Neural progenitor cell (in vitro differentiated cells): Measurements from ENCODE around the gene TAF7L. TPM values are rescaled to one million over a fixed set of nuclear protein-coding genes. Genes with fewer than 3 reads are reported as not detected.

Experiments
- DNase-seq: peaks from one replicate; pipeline ENCODE4 v3.0.0-alpha.2; 2016; ENCODE audit warnings: low spot score
- H2AFZ ChIP-seq: fragments of 200-600 bp; sonication (generic); replicated peaks from 2 replicates; pipeline ENCODE4 v1.6.1; 2016; ENCODE audit warnings: antibody characterized with exemption
- H3F3A ChIP-seq: fragments of 200-600 bp; sonication (generic); 2 replicates; pipeline ENCODE4 v1.6.1; 2016; ENCODE audit warnings: antibody characterized with exemption, low read depth
- H3K27ac ChIP-seq: fragments of 200-600 bp; sonication (generic); 2 replicates; pipeline ENCODE4 v1.5.1; 2016; ENCODE audit warnings: mild to moderate bottlenecking
- H3K27me3 ChIP-seq: fragments of 200-600 bp; sonication (generic); 2 replicates; pipeline ENCODE4 v1.6.1; 2016; ENCODE audit warnings: mild to moderate bottlenecking, moderate library complexity
- H3K36me3 ChIP-seq: fragments of 200-600 bp; sonication (generic); 2 replicates; pipeline ENCODE4 v1.5.1; 2016
- H3K4me1 ChIP-seq: fragments of 200-600 bp; sonication (generic); 2 replicates; pipeline ENCODE4 v1.6.1; 2016; ENCODE audit warnings: mixed run types
- H3K4me2 ChIP-seq: fragments of 200-600 bp; sonication (generic); 2 replicates; pipeline ENCODE4 v1.6.1; 2016
- H3K4me3 ChIP-seq: fragments of 200-600 bp; sonication (generic); 2 replicates; pipeline ENCODE4 v1.5.1; 2016
- H3K79me2 ChIP-seq: fragments of 200-600 bp; sonication (generic); 2 replicates; pipeline ENCODE4 v1.6.1; 2016; ENCODE audit warnings: low read depth
- H3K9ac ChIP-seq: fragments of 200-600 bp; sonication (generic); 2 replicates; pipeline ENCODE4 v1.6.1; 2016
- H3K9me3 ChIP-seq: fragments of 200-600 bp; sonication (generic); 2 replicates; pipeline ENCODE4 v1.5.1; 2016; ENCODE audit warnings: low read depth
- H4K20me1 ChIP-seq: fragments of 200-600 bp; sonication (generic); 2 replicates; pipeline ENCODE4 v1.6.1; 2016; ENCODE audit warnings: low read depth
- H3K27ac Mint-ChIP-seq: 3 replicates; pipeline ENCODE4 v1.8.0; 2021; ENCODE audit warnings: mixed read lengths
- H3K27me3 Mint-ChIP-seq: 2 replicates; pipeline ENCODE4 v1.8.0; 2022; ENCODE audit warnings: low read depth, mild to moderate bottlenecking, inconsistent platforms, moderate library complexity, mixed read lengths; ENCODE audit not compliant: insufficient read depth
- H3K36me3 Mint-ChIP-seq: 3 replicates; pipeline ENCODE4 v1.8.0; 2021; ENCODE audit warnings: mixed read lengths
- H3K4me1 Mint-ChIP-seq: 3 replicates; pipeline ENCODE4 v1.8.0; 2021; ENCODE audit warnings: mixed read lengths
- H3K4me3 Mint-ChIP-seq: 3 replicates; pipeline ENCODE4 v1.8.0; 2021; ENCODE audit warnings: mild to moderate bottlenecking, moderate library complexity, mixed read lengths
- H3K9me3 Mint-ChIP-seq: 3 replicates; pipeline ENCODE4 v1.8.0; 2020; ENCODE audit warnings: mixed read lengths
- CTCF ChIP-seq: fragments of 200-600 bp; sonication (generic); IDR thresholded peaks from 2 replicates; pipeline ENCODE4 v1.5.1; 2017; ENCODE audit warnings: antibody characterized with exemption, mild to moderate bottlenecking
- EZH2 ChIP-seq: fragments of 200-600 bp; sonication (generic); IDR thresholded peaks from 2 replicates; pipeline ENCODE4 v1.6.1; 2017; ENCODE audit warnings: antibody characterized with exemption, mild to moderate bottlenecking, moderate library complexity
- EZH2phosphoT487 ChIP-seq: fragments of 200-600 bp; sonication (generic); IDR thresholded peaks from 2 replicates; pipeline ENCODE4 v1.6.1; 2017; ENCODE audit warnings: antibody characterized with exemption
- total RNA-seq: library from RNA; depleted of rRNA; stranded (reverse); fragments of >200 nt; gene quantifications from 2 replicates; pipeline ENCODE4 v1.2.3, GENCODE V29; 2015; ENCODE audit warnings: low replicate concordance

Gene TAF7L
- total RNA-seq, 1 donor from 2014 or later = not detected

GRCh38 chrX:101274198-101274597 is 16.9 kb downstream of the TAF7L start:
- H3K4me3 Mint-ChIP-seq = no peak overlapping the region
- Histone ChIP-seq H3K4me3 (no peak overlapping the region), H3K27ac (no peak overlapping the region), H2AFZ (no peak overlapping the region), H3K9me3 (peaks cover 7% of the 10 kb centered on the region), H3K79me2 (no peaks in the 10 kb centered on the region), H3F3A (no peaks in the 10 kb centered on the region), H3K27me3 (no peaks in the 10 kb centered on the region), H3K4me1 (no peaks in the 10 kb centered on the region), H3K9ac (no peak overlapping the region), H3K4me2 (no peak overlapping the region), H3K36me3 (no peaks in the 10 kb centered on the region), H4K20me1 (no peaks in the 10 kb centered on the region)
- H3K36me3 Mint-ChIP-seq = no peaks in the 10 kb centered on the region
- H3K9me3 Mint-ChIP-seq = no peaks in the 10 kb centered on the region
- H3K27ac Mint-ChIP-seq = no peak overlapping the region
- H3K4me1 Mint-ChIP-seq = no peaks in the 10 kb centered on the region
- no peaks in the 10 kb centered on the region for H3K27me3 Mint-ChIP-seq
- DNase-seq = no peak
- TF ChIP-seq EZH2phosphoT487 (no peak), EZH2 (no peak), CTCF (no peak)

GRCh38 chrX:101265869-101266428 is 25.2 kb downstream of the TAF7L start:
- TF ChIP-seq EZH2phosphoT487 (no peak), CTCF (no peak), EZH2 (no peak)
- Mint-ChIP-seq H3K27me3 (peaks cover 5% of the 10 kb centered on the region), H3K4me3 (no peak overlapping the region), H3K4me1 (no peaks in the 10 kb centered on the region), H3K36me3 (no peaks in the 10 kb centered on the region), H3K27ac (no peak overlapping the region), H3K9me3 (no peaks in the 10 kb centered on the region)
- Histone ChIP-seq H2AFZ (no peak overlapping the region), H3K27me3 (no peaks in the 10 kb centered on the region), H3K4me3 (no peak overlapping the region), H3K36me3 (no peaks in the 10 kb centered on the region), H3K9ac (no peak overlapping the region), H3K27ac (no peak overlapping the region), H3K4me2 (no peak overlapping the region), H3K79me2 (no peaks in the 10 kb centered on the region), H3K4me1 (no peaks in the 10 kb centered on the region), H3F3A (no peaks in the 10 kb centered on the region), H3K9me3 (no peaks in the 10 kb centered on the region), H4K20me1 (no peaks in the 10 kb centered on the region)
- no peak for DNase-seq

DNA sequence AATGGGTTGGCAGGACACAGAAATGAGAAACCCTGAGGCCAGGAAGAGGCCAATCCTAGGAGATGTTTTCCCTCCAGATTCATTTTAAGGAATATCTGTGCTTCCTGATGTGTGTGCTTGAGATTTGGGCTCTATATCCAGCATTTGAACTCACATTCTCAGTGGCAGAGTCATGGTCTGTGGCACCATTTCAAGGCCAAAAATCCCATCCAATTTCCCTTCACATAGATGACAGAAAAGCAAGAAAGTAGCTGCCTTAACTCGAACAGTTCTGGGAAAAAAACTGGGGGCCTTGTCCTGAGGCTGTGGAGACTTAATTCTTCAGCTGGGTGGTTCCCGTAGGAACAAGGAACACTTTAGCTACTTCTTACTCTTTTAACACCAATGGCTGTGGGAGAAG is 27.4 kb downstream of the TAF7L start:
- H3K4me2 ChIP-seq = no peak overlapping the region
- H2AFZ ChIP-seq = no peak overlapping the region
- H3F3A ChIP-seq = no peaks in the 10 kb centered on the region
- H3K9me3 ChIP-seq = no peaks in the 10 kb centered on the region
- no peaks in the 10 kb centered on the region for H3K79me2 ChIP-seq
- Mint-ChIP-seq H3K36me3 (no peaks in the 10 kb centered on the region), H3K4me1 (no peaks in the 10 kb centered on the region), H3K4me3 (no peak overlapping the region), H3K27ac (no peak overlapping the region), H3K27me3 (peaks cover 5% of the 10 kb centered on the region), H3K9me3 (no peaks in the 10 kb centered on the region)
- no peaks in the 10 kb centered on the region for H3K27me3 ChIP-seq
- no peak overlapping the region for H3K4me3 ChIP-seq
- no peak overlapping the region for H3K27ac ChIP-seq
- no peak for DNase-seq
- H3K4me1 ChIP-seq = no peaks in the 10 kb centered on the region
- H4K20me1 ChIP-seq = no peaks in the 10 kb centered on the region
- no peak for TF ChIP-seq EZH2phosphoT487
- no peak for TF ChIP-seq EZH2
- TF ChIP-seq CTCF = no peak
- H3K36me3 ChIP-seq = no peaks in the 10 kb centered on the region
- H3K9ac ChIP-seq = no peak overlapping the region
